Measurements from ENCODE around the gene PPFIA1.

PPFIA1 gene

DNA sequence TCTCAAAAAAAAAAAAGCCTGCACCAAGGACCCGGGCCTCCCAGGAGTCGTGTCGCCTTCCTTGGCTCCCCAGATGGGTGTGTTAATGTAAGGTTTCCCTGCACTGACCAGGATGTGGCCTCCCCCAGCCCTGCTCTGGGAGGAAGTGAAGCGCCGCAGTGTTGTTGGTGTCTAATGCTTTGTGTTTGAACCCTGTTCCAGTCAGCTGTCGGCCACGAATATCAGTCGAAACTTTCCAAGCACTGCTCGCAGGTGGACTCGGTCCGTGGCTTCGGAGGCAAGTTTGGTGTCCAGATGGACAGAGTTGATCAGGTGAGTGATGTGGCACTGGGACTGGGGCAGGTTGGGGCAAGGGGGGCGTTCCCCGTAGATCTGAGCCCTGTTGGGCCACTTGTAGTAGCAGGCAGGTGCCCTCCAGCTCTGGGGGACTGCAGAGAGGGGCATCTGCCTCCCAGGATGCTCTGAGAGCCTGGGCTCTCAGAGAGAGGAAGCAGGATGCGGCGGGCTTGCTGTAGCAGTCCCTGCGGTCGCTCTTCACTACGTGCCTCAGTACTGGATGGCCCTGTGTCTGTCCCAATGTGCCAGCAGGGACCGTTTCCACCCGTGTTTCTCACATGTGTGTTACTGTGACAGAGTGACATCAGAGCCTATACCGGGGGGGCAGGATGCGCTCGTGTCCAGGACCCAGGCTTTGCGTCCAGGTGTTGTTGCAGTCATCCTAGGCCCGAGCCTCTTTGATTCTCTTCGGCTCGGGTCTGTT lies 144.0 kb downstream of the PPFIA1 start:
- H3K36me3 ChIP-seq (ENCODE audit: low read length), result no peaks in the 10 kb centered on the region
- no peak overlapping the region for H3K9ac ChIP-seq (ENCODE audit: low read length)
- no peaks in the 10 kb centered on the region for H4K20me1 ChIP-seq (ENCODE audit: low read depth, low read length)
- no peak overlapping the region for H3K4me2 ChIP-seq (ENCODE audit: low read depth, low read length, poor library complexity, severe bottlenecking)
- H3K27ac ChIP-seq (ENCODE audit: low read depth, low read length), result no peak overlapping the region
- no peaks in the 10 kb centered on the region for H3K79me2 ChIP-seq (ENCODE audit: insufficient read depth, low read length)
- no peaks in the 10 kb centered on the region for H3K27me3 ChIP-seq (ENCODE audit: low read length)
- H3F3A ChIP-seq (ENCODE audit: insufficient read depth), result no peaks in the 10 kb centered on the region
- H3K4me3 ChIP-seq (ENCODE audit: insufficient read depth, low read length, poor library complexity, severe bottlenecking), result no peak overlapping the region
- TF ChIP-seq, protein P1, sequence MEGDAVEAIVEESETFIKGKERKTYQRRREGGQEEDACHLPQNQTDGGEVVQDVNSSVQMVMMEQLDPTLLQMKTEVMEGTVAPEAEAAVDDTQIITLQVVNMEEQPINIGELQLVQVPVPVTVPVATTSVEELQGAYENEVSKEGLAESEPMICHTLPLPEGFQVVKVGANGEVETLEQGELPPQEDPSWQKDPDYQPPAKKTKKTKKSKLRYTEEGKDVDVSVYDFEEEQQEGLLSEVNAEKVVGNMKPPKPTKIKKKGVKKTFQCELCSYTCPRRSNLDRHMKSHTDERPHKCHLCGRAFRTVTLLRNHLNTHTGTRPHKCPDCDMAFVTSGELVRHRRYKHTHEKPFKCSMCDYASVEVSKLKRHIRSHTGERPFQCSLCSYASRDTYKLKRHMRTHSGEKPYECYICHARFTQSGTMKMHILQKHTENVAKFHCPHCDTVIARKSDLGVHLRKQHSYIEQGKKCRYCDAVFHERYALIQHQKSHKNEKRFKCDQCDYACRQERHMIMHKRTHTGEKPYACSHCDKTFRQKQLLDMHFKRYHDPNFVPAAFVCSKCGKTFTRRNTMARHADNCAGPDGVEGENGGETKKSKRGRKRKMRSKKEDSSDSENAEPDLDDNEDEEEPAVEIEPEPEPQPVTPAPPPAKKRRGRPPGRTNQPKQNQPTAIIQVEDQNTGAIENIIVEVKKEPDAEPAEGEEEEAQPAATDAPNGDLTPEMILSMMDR (IDR thresholded peaks at IDR 0.05; ENCODE audit: insufficient read depth, low read length, poor library complexity, severe bottlenecking), result no peak
- no peak for TF ChIP-seq EZH2phosphoT487 (conservative IDR thresholded peaks at IDR 0.05; ENCODE audit: low read length)
- no peak overlapping the region for H2AFZ ChIP-seq (ENCODE audit: low read depth, low read length, severe bottlenecking)
- H3K9me3 ChIP-seq (ENCODE audit: insufficient read depth, low read length), result no peaks in the 10 kb centered on the region
- no peaks in the 10 kb centered on the region for H3K9me2 ChIP-seq (replicated peaks; ENCODE audit: insufficient read depth, low read length)

DNA sequence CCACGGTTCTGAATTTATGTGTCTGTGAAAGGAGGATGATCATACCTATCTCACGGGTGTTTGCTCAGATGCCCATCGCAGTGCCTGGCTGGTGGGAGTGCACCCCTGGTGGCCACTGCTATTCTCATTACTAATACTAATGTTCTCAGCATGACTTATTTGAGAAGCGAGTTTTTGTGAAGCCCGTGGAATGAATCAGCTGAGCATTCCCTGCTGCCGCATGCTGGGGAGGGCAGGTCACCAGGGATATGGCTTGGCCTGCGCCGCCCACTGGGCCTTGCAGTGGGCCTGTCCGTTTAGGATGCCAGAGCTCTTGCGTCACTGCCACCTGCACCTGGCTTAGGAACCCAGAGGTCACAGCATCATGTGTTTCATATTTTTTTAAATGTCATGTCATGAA lies 144.7 kb downstream of the PPFIA1 start:
- H3F3A ChIP-seq (ENCODE audit: insufficient read depth), result no peaks in the 10 kb centered on the region
- H3K27ac ChIP-seq (ENCODE audit: low read depth, low read length), result no peak overlapping the region
- no peak overlapping the region for H3K4me3 ChIP-seq (ENCODE audit: insufficient read depth, low read length, poor library complexity, severe bottlenecking)
- no peak overlapping the region for H3K9ac ChIP-seq (ENCODE audit: low read length)
- no peaks in the 10 kb centered on the region for H3K9me2 ChIP-seq (replicated peaks; ENCODE audit: insufficient read depth, low read length)
- H3K27me3 ChIP-seq (ENCODE audit: low read length), result no peaks in the 10 kb centered on the region
- no peaks in the 10 kb centered on the region for H3K79me2 ChIP-seq (ENCODE audit: insufficient read depth, low read length)
- no peaks in the 10 kb centered on the region for H4K20me1 ChIP-seq (ENCODE audit: low read depth, low read length)
- H3K4me2 ChIP-seq (ENCODE audit: low read depth, low read length, poor library complexity, severe bottlenecking), result no peak overlapping the region
- no peak overlapping the region for H2AFZ ChIP-seq (ENCODE audit: low read depth, low read length, severe bottlenecking)
- H3K36me3 ChIP-seq (ENCODE audit: low read length), result no peaks in the 10 kb centered on the region
- H3K9me3 ChIP-seq (ENCODE audit: insufficient read depth, low read length), result no peaks in the 10 kb centered on the region
- TF ChIP-seq, protein P1 (IDR thresholded peaks at IDR 0.05; ENCODE audit: insufficient read depth, low read length, poor library complexity, severe bottlenecking), result peak; percentile 17
- no peak for TF ChIP-seq EZH2phosphoT487 (conservative IDR thresholded peaks at IDR 0.05; ENCODE audit: low read length)

DNA sequence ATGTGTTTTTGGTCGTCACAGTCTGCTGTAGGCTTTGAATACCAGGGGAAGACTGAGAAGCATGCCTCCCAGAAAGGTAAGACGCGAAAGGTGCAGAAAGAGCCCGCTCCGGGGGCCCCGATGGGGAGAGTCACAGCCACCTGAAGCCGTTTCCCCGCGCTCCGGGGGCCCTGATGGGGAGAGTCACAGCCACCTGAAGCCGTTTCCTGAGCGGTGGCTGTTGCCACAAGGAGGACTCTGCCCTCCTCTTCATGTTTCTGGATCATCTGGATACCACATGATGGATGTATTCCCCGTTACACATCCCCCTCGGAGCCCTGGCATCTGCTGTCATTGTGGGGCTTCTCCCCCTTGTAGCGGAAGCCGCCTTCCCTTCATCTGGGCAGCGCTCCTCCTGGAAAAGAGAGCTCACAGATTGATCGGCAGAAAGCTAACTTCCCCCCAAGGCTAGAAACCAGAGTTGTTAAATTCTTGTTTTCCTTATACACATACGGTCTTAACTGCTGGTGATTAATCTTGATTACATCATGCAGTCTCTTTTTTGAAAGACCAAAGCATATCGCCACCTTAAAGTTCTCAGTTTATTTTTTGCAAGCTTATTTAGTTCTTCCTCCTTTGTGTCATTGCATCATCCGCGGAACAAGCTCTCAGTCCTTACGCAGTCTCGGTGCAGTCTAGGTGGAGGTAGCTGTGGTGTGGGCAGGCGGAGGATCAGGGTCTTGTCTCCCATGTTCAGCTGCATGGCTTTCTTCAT lies 145.3 kb downstream of the PPFIA1 start:
- Histone ChIP-seq H3F3A (ENCODE audit: insufficient read depth) (no peaks in the 10 kb centered on the region), H3K27me3 (ENCODE audit: low read length) (no peaks in the 10 kb centered on the region), H3K9me3 (ENCODE audit: insufficient read depth, low read length) (no peaks in the 10 kb centered on the region), H2AFZ (ENCODE audit: low read depth, low read length, severe bottlenecking) (no peak overlapping the region), H3K9me2 (replicated peaks; ENCODE audit: insufficient read depth, low read length) (no peaks in the 10 kb centered on the region), H3K79me2 (ENCODE audit: insufficient read depth, low read length) (no peaks in the 10 kb centered on the region), H3K4me3 (ENCODE audit: insufficient read depth, low read length, poor library complexity, severe bottlenecking) (no peak overlapping the region), H3K36me3 (ENCODE audit: low read length) (no peaks in the 10 kb centered on the region), H3K27ac (ENCODE audit: low read depth, low read length) (no peak overlapping the region), H4K20me1 (ENCODE audit: low read depth, low read length) (no peaks in the 10 kb centered on the region), H3K4me2 (ENCODE audit: low read depth, low read length, poor library complexity, severe bottlenecking) (no peak overlapping the region), H3K9ac (ENCODE audit: low read length) (no peak overlapping the region)
- TF ChIP-seq, protein P1 (IDR thresholded peaks at IDR 0.05; ENCODE audit: insufficient read depth, low read length, poor library complexity, severe bottlenecking), result no peak
- no peak for TF ChIP-seq EZH2phosphoT487 (conservative IDR thresholded peaks at IDR 0.05; ENCODE audit: low read length)
